ENCODE results near the gene CRABP2.
A peak's percentile ranks its signal among the peaks of the same experiment; 100 is the strongest.

- TF ChIP-seq POLR2AphosphoS5 (IDR thresholded peaks at IDR 0.05; ENCODE audit: low read depth, low read length) (no peak), CTCF (IDR thresholded peaks at IDR 0.05) (no peak), SIN3A (IDR thresholded peaks at IDR 0.05; ENCODE audit: borderline replicate concordance, insufficient read depth, low read depth, low read length) (no peak), TCF7L2 (IDR thresholded peaks at IDR 0.05; ENCODE audit: low read depth, low read length) (peak; percentile 30; the same call in 1 of the 2 replicates)
These were observed 13.5 kb downstream of the CRABP2 start for GRCh38 chr1:156691665-156692440.

Measured in Panc1 (cell line).